B cell (primary cell): Measurements from ENCODE around the gene ARHGDIG. TPM values are rescaled to one million over a fixed set of nuclear protein-coding genes. Genes with fewer than 3 reads are reported as not detected.

ENCODE experiments used
- ATAC-seq: fragments of 200-7000 bp; cut with Tn5 transposase; one replicate; pipeline ENCODE4 v1.10.0; 2021; ENCODE audit warnings: low read depth, mild to moderate bottlenecking, moderate number of reproducible peaks, moderate library complexity
- CTCF ChIA-PET: fragments of 350-600 bp; sonication (Branson Sonifier 250); formaldehyde crosslinking; loops from one replicate; lab custom pipeline; 2021; ENCODE audit warnings: antibody characterized with exemption, inconsistent platforms; lab: Charles Lee
- POLR2A ChIA-PET: fragments of 350-600 bp; sonication (Branson Sonifier 250); formaldehyde crosslinking; loops from one replicate; lab custom pipeline; 2021; ENCODE audit warnings: antibody characterized with exemption; lab: Charles Lee
- DNase-seq: peaks from one replicate; pipeline ENCODE4 v3.0.0; 2013
- H2AFZ ChIP-seq: 2 replicates; pipeline ENCODE4 v1.6.1; 2012; ENCODE audit warnings: mild to moderate bottlenecking, low read depth, low read length; ENCODE audit not compliant: insufficient read depth, poor library complexity, severe bottlenecking
- H3K27ac ChIP-seq, 2 donors: 1 replicate in 1 of 2; 2 replicates in 1 of 2; pipeline ENCODE4 v1.5.1; 2012 to 2013; ENCODE audit warnings: low read length in 2 of 2, mild to moderate bottlenecking in 2 of 2, moderate library complexity in 1 of 2
- H3K27me3 ChIP-seq, 4 experiments: fragments of 200-600 bp in 1 of 4; sonication (generic) in 1 of 4; replicated peaks in 1 of 4; 1 replicate in 2 of 4; 2 replicates in 2 of 4; pipeline versions ENCODE4 v1.6.1 to v1.7.0; 2013 to 2016; ENCODE audit warnings: low read length in 3 of 4, mild to moderate bottlenecking in 2 of 4, mixed read lengths in 1 of 4, moderate library complexity in 1 of 4; ENCODE audit not compliant: insufficient read depth in 4 of 4, control insufficient read depth in 3 of 4; ENCODE audit errors: control extremely low read depth in 1 of 4
- H3K36me3 ChIP-seq, 2 experiments: replicated peaks in 1 of 2; 1 replicate in 1 of 2; 2 replicates in 1 of 2; pipeline versions ENCODE4 v1.6.1 to v1.7.1; 2013; ENCODE audit warnings: low read length in 1 of 2; ENCODE audit not compliant: insufficient read depth in 2 of 2, control insufficient read depth in 1 of 2; ENCODE audit errors: control extremely low read depth in 1 of 2, extremely low read depth in 1 of 2
- H3K4me1 ChIP-seq, 2 donors: fragments of 200-600 bp in 1 of 2; sonication (generic) in 1 of 2; 1 replicate in 1 of 2; 2 replicates in 1 of 2; pipeline versions ENCODE4 v1.5.1 to v1.6.1; 2013 to 2017; ENCODE audit warnings: low read length in 2 of 2; ENCODE audit not compliant: control insufficient read depth in 2 of 2, insufficient read depth in 2 of 2
- H3K4me2 ChIP-seq: replicated peaks from 2 replicates; pipeline ENCODE3; 2012; ENCODE audit warnings: mild to moderate bottlenecking, low read depth, low read length; ENCODE audit not compliant: poor library complexity, severe bottlenecking
- H3K4me3 ChIP-seq, 5 experiments: fragments of 200-600 bp in 1 of 5; sonication (generic) in 1 of 5; 1 replicate in 3 of 5; 2 replicates in 2 of 5; pipeline versions ENCODE4 v1.5.1 to v1.7.0; 2011 to 2016; ENCODE audit warnings: low read length in 4 of 5, mild to moderate bottlenecking in 4 of 5, low read depth in 2 of 5, control low read depth in 1 of 5, moderate library complexity in 1 of 5; ENCODE audit not compliant: insufficient read depth in 1 of 5; ENCODE audit errors: control extremely low read depth in 1 of 5, extremely low read depth in 1 of 5
- H3K79me2 ChIP-seq: fragments of 200-600 bp; sonication (generic); one replicate; pipeline ENCODE4 v1.6.0; 2016; ENCODE audit warnings: low read length; ENCODE audit not compliant: control insufficient read depth, insufficient read depth
- H3K9ac ChIP-seq: fragments of 200-600 bp; sonication (generic); 2 replicates; pipeline ENCODE4 v1.6.1; 2017; ENCODE audit warnings: mild to moderate bottlenecking, low read length, moderate library complexity
- H3K9me3 ChIP-seq, 3 donors: one replicate each; pipeline versions ENCODE4 v1.6.1 to v1.7.1; 2013; ENCODE audit warnings: low read length in 2 of 3; ENCODE audit not compliant: control insufficient read depth in 2 of 3, insufficient read depth in 1 of 3; ENCODE audit errors: control extremely low read depth in 1 of 3
- H4K20me1 ChIP-seq: 2 replicates; pipeline ENCODE4 v1.6.0; 2012; ENCODE audit warnings: mild to moderate bottlenecking, low read length; ENCODE audit not compliant: insufficient read depth, control insufficient read depth, poor library complexity, severe bottlenecking
- H3K27ac Mint-ChIP-seq: one replicate; pipeline ENCODE4 v1.8.0; 2021; ENCODE audit warnings: mixed read lengths
- H3K27me3 Mint-ChIP-seq: one replicate; pipeline ENCODE4 v1.8.0; 2021; ENCODE audit warnings: mixed read lengths
- H3K4me1 Mint-ChIP-seq: one replicate; pipeline ENCODE4 v1.8.0; 2021; ENCODE audit warnings: mixed read lengths
- H3K4me3 Mint-ChIP-seq: one replicate; pipeline ENCODE4 v1.8.0; 2021; ENCODE audit warnings: mixed read lengths
- H3K9me3 Mint-ChIP-seq: one replicate; pipeline ENCODE4 v1.8.0; 2022; ENCODE audit warnings: mixed read lengths; ENCODE audit not compliant: insufficient read depth
- EZH2 ChIP-seq: IDR thresholded peaks from 2 replicates; pipeline ENCODE4 v1.6.1; 2012; ENCODE audit warnings: borderline replicate concordance, low read depth, mild to moderate bottlenecking, moderate library complexity, low read length; ENCODE audit not compliant: insufficient read depth, poor library complexity, severe bottlenecking
- WGBS: methylation state at CpG from one replicate; pipeline ENCODE4 v1.1.5; 2013; ENCODE audit warnings: missing lambda C conversion rate; ENCODE audit not compliant: insufficient coverage; 5-methylcytosine and 5-hydroxymethylcytosine counted together
- intact Hi-C: fragments of 100-400 bp; cut with micrococcal nuclease; formaldehyde crosslinking; loops from one replicate; pipeline ENCODE4 v1.10.0; 2022
- polyA plus RNA-seq: library from polyadenylated mRNA; depleted of rRNA; stranded (reverse); fragments of >200 nt; gene quantifications from 2 replicates; pipeline ENCODE4 v1.2.3, GENCODE V29; 2012
- total RNA-seq, 2 donors: library from RNA; stranded (reverse); fragments of 120-200 nt in 1 of 2; gene quantifications; 1 replicate in 1 of 2; 2 replicates in 1 of 2; pipeline versions ENCODE4 v1.2.3 to v1.2.4, GENCODE V29; 2013 to 2022
- TF ChIP-seq, protein P1 (sequence below): fragments of 200-600 bp; IDR thresholded peaks from one replicate; pipeline ENCODE4 v1.8.0; 2022; ENCODE audit warnings: antibody characterized with exemption, mild to moderate bottlenecking

ARHGDIG gene
- total and polyA plus RNA-seq, 2 donors (not counting 1 experiment from before 2014, with no cell fraction given) = 0.64 TPM; not detected in 1

- Histone ChIP-seq H3K36me3 (peaks cover 0 to 44% of the 10 kb centered on the region in 2 experiments), H3K9me3 (peaks cover 0 to 6% (median 0%) of the 10 kb centered on the region in 3 donors), H2AFZ (no peak overlapping the region), H3K27ac (no peak overlapping the region), H3K27me3 (no peaks in the 10 kb centered on the region), H3K4me1 (no peaks in the 10 kb centered on the region), H4K20me1 (peaks cover 8% of the 10 kb centered on the region), H3K4me3 (no peak overlapping the region), H3K4me2 (no peak overlapping the region), H3K9ac (no peak overlapping the region), H3K79me2 (no peaks in the 10 kb centered on the region)
- Mint-ChIP-seq H3K27me3 (no peaks in the 10 kb centered on the region), H3K27ac (no peak overlapping the region), H3K9me3 (no peaks in the 10 kb centered on the region), H3K4me3 (no peak overlapping the region), H3K4me1 (no peaks in the 10 kb centered on the region)
- intact Hi-C loops = no loop called here
- TF ChIP-seq, protein P1, sequence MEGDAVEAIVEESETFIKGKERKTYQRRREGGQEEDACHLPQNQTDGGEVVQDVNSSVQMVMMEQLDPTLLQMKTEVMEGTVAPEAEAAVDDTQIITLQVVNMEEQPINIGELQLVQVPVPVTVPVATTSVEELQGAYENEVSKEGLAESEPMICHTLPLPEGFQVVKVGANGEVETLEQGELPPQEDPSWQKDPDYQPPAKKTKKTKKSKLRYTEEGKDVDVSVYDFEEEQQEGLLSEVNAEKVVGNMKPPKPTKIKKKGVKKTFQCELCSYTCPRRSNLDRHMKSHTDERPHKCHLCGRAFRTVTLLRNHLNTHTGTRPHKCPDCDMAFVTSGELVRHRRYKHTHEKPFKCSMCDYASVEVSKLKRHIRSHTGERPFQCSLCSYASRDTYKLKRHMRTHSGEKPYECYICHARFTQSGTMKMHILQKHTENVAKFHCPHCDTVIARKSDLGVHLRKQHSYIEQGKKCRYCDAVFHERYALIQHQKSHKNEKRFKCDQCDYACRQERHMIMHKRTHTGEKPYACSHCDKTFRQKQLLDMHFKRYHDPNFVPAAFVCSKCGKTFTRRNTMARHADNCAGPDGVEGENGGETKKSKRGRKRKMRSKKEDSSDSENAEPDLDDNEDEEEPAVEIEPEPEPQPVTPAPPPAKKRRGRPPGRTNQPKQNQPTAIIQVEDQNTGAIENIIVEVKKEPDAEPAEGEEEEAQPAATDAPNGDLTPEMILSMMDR = no peak
- no peak for TF ChIP-seq EZH2
- DNase-seq (no peak), ATAC-seq (no peak)
- WGBS = 96% methylated on average over 25 of the region's 25 CpGs
- CTCF ChIA-PET = no interaction called here
- POLR2A ChIA-PET = no interaction called here
These were observed 9.8 kb downstream of the ARHGDIG start for GRCh38 chr16:290015-290680.

- no peak overlapping the region for H2AFZ ChIP-seq
- H3K9ac ChIP-seq = no peak overlapping the region
- no peaks in the 10 kb centered on the region for H3K9me3 Mint-ChIP-seq
- no peak overlapping the region for H3K4me2 ChIP-seq
- peaks cover 0 to 44% of the 10 kb centered on the region in 2 experiments for H3K36me3 ChIP-seq
- DNase-seq = no peak
- H3K27ac Mint-ChIP-seq = no peak overlapping the region
- no peak overlapping the region for H3K4me3 ChIP-seq
- H3K4me1 ChIP-seq = no peaks in the 10 kb centered on the region
- ChIA-PET POLR2A (no interaction called here), CTCF (no interaction called here)
- no peak overlapping the region for H3K4me3 Mint-ChIP-seq
- H3K4me1 Mint-ChIP-seq = no peaks in the 10 kb centered on the region
- intact Hi-C loops = no loop called here
- WGBS = 97% methylated on average over 50 of the region's 50 CpGs
- no peak for TF ChIP-seq EZH2
- TF ChIP-seq, protein P1 = no peak
- H3K27ac ChIP-seq = no peak overlapping the region
- H3K79me2 ChIP-seq = no peaks in the 10 kb centered on the region
- H3K27me3 Mint-ChIP-seq = no peaks in the 10 kb centered on the region
- peaks cover 8% of the 10 kb centered on the region for H4K20me1 ChIP-seq
- no peak for ATAC-seq
- H3K27me3 ChIP-seq = no peaks in the 10 kb centered on the region
- H3K9me3 ChIP-seq = peaks cover 0 to 6% (median 0%) of the 10 kb centered on the region in 3 donors
These were observed 10.5 kb downstream of the ARHGDIG start for GRCh38 chr16:290681-291405.
